ENCODE data around the gene TTF1. TPM values are rescaled to one million over a fixed set of nuclear protein-coding genes. Genes with fewer than 3 reads are reported as not detected.

TTF1 gene
- total RNA-seq, 1 donor from 2014 or later: 22.3 TPM

DNA sequence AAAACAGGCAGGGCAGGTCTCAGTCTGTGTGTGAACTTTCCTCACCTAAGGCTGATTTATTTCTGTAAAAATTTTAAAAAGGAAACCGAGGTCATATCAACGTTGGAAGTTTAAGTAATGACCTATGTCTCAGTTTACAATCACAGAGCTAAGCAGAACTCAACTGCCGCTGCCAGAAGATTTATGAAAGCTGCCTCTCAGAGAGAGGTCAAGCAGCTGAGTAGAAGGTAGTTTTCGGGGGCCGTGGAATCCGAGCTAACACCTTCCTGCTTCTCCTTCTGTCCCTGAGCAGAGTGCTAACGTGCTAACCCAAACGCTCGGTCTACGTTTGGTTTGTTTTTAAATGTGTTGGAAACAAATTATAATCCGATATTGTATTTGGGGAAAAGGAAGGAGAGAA, 11.1 kb downstream of the TTF1 start:
- no peak overlapping the region for H3K4me3 Mint-ChIP-seq (ENCODE audit: unreplicated experiment)

DNA sequence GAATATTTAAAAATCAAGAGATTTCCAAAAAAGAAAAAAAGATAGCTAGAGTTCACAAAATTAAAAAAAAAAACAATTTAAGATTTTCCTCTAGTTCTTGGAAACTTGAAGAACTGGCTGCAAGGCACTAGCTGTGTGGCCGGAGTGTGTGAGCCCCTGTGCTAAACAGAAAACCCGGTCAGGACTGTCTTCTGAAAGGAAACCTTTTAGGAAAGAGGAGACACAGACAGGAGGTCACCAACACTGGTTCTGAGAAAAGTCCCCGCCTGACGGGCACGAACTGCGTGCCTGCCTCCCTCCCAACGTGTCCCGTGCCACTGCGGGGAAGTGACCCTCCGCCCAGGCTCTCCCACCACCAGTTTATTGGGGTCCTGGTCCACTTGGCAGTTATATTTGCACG, 15.2 kb downstream of the TTF1 start:
- TF ChIP-seq, protein P1, sequence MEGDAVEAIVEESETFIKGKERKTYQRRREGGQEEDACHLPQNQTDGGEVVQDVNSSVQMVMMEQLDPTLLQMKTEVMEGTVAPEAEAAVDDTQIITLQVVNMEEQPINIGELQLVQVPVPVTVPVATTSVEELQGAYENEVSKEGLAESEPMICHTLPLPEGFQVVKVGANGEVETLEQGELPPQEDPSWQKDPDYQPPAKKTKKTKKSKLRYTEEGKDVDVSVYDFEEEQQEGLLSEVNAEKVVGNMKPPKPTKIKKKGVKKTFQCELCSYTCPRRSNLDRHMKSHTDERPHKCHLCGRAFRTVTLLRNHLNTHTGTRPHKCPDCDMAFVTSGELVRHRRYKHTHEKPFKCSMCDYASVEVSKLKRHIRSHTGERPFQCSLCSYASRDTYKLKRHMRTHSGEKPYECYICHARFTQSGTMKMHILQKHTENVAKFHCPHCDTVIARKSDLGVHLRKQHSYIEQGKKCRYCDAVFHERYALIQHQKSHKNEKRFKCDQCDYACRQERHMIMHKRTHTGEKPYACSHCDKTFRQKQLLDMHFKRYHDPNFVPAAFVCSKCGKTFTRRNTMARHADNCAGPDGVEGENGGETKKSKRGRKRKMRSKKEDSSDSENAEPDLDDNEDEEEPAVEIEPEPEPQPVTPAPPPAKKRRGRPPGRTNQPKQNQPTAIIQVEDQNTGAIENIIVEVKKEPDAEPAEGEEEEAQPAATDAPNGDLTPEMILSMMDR (IDR thresholded peaks at IDR 0.05; ENCODE audit: unreplicated experiment): no peak
- Mint-ChIP-seq H3K27ac (ENCODE audit: unreplicated experiment) (no peak overlapping the region), H3K4me3 (ENCODE audit: unreplicated experiment) (no peak overlapping the region), H3K27me3 (ENCODE audit: unreplicated experiment) (peaks cover 3% of the 10 kb centered on the region), H3K9me3 (ENCODE audit: unreplicated experiment) (no peaks in the 10 kb centered on the region), H3K4me1 (ENCODE audit: unreplicated experiment) (no peaks in the 10 kb centered on the region), H3K36me3 (ENCODE audit: low read depth, unreplicated experiment) (peaks cover 51% of the 10 kb centered on the region)
- DNase-seq (ENCODE audit: low spot score): no peak

More for the DNA sequence above, 11.1 kb downstream of the TTF1 start:
- Mint-ChIP-seq H3K36me3 (ENCODE audit: low read depth, unreplicated experiment) (peaks cover 39% of the 10 kb centered on the region), H3K27ac (ENCODE audit: unreplicated experiment) (no peak overlapping the region), H3K4me1 (ENCODE audit: unreplicated experiment) (no peaks in the 10 kb centered on the region), H3K27me3 (ENCODE audit: unreplicated experiment) (peaks cover 3% of the 10 kb centered on the region), H3K9me3 (ENCODE audit: unreplicated experiment) (no peaks in the 10 kb centered on the region)
- TF ChIP-seq, protein P1 (IDR thresholded peaks at IDR 0.05; ENCODE audit: unreplicated experiment): no peak
- DNase-seq (ENCODE audit: low spot score): no peak

DNA sequence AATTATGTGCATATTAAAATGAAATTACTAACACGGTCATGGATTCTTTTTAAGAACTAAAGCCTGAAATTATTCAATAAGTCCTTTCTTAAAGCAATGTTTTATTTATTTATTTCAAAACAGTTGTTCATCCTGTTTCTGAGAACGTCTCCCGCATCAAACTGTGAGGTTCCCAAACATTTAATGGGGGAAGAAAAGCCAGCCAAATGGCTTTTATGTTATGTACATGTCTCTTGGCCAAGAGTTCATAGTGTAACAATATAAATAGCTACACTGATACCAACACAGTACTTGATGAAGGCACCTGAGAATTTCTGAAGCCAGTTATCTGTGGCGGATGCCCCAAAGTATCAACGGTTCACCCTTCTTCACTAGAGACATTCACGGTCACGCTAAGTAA, 15.7 kb downstream of the TTF1 start:
- TF ChIP-seq, protein P1 (IDR thresholded peaks at IDR 0.05; ENCODE audit: unreplicated experiment): no peak
- H3K9me3 Mint-ChIP-seq (ENCODE audit: unreplicated experiment): no peaks in the 10 kb centered on the region
- H3K4me1 Mint-ChIP-seq (ENCODE audit: unreplicated experiment): no peaks in the 10 kb centered on the region
- no peak for DNase-seq (ENCODE audit: low spot score)
- no peak overlapping the region for H3K4me3 Mint-ChIP-seq (ENCODE audit: unreplicated experiment)
- peaks cover 51% of the 10 kb centered on the region for H3K36me3 Mint-ChIP-seq (ENCODE audit: low read depth, unreplicated experiment)
- peaks cover 3% of the 10 kb centered on the region for H3K27me3 Mint-ChIP-seq (ENCODE audit: unreplicated experiment)
- no peak overlapping the region for H3K27ac Mint-ChIP-seq (ENCODE audit: unreplicated experiment)

DNA sequence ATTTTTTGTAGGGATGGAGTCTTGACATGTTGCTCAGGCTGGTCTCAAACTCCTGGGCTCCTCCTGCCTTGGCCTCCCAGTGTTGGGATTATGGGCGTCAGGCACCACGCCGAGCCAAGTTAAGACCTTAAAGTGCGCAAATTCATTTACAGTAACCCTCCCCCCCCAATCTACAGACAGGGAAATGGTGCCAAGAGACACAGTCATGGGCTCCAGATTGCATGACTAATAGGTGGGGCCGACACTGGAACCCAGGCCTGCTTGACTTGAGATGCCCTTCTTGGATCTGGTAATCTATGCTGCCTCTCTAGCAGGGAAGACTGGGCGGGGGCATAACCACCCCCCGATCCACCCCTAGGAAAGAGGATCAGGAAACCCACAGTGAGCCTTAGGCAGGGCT, 19.5 kb downstream of the TTF1 start:
- peaks cover 56% of the 10 kb centered on the region for H3K36me3 Mint-ChIP-seq (ENCODE audit: low read depth, unreplicated experiment)
- TF ChIP-seq, protein P1 (IDR thresholded peaks at IDR 0.05; ENCODE audit: unreplicated experiment): no peak
- no peak overlapping the region for H3K4me3 Mint-ChIP-seq (ENCODE audit: unreplicated experiment)
- no peak for DNase-seq (ENCODE audit: low spot score)
- peaks cover 3% of the 10 kb centered on the region for H3K4me1 Mint-ChIP-seq (ENCODE audit: unreplicated experiment)
- peaks cover 1% of the 10 kb centered on the region for H3K27me3 Mint-ChIP-seq (ENCODE audit: unreplicated experiment)
- no peaks in the 10 kb centered on the region for H3K9me3 Mint-ChIP-seq (ENCODE audit: unreplicated experiment)
- no peak overlapping the region for H3K27ac Mint-ChIP-seq (ENCODE audit: unreplicated experiment)

DNA sequence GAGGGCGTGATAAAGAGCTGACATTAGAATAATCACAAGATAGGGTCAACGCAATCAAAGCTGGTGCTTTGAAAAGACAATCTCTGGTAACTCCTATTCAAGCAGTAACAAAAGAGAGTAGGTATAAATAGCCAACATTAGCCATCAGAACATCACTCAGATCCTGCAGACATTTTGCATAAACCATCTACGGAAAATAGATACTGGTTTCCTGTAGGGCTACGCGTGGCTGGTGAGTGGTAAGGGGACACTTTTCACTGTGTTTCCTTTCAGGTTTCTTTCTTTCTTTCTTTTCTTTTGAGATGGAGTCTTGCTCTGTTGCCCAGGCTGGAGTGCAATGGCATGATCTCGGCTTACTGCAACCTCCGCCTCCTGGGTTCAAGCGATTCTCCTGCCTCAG, 22.3 kb downstream of the TTF1 start:
- Mint-ChIP-seq H3K27ac (ENCODE audit: unreplicated experiment) (no peak overlapping the region), H3K4me3 (ENCODE audit: unreplicated experiment) (no peak overlapping the region), H3K36me3 (ENCODE audit: low read depth, unreplicated experiment) (peaks cover 44% of the 10 kb centered on the region), H3K9me3 (ENCODE audit: unreplicated experiment) (no peaks in the 10 kb centered on the region), H3K4me1 (ENCODE audit: unreplicated experiment) (peaks cover 8% of the 10 kb centered on the region), H3K27me3 (ENCODE audit: unreplicated experiment) (no peaks in the 10 kb centered on the region)
- TF ChIP-seq, protein P1 (IDR thresholded peaks at IDR 0.05; ENCODE audit: unreplicated experiment): no peak
- no peak for DNase-seq (ENCODE audit: low spot score)
